ENCODE results near the gene FOXK1. TPM values are rescaled to one million over a fixed set of nuclear protein-coding genes. Genes with fewer than 3 reads are reported as not detected.
A peak's percentile ranks its signal among the peaks of the same experiment; 100 is the strongest.

FOXK1 gene
- total and polyA plus RNA-seq, 12 donors = 4.8 to 63.1 (median 36.1) TPM

DNA sequence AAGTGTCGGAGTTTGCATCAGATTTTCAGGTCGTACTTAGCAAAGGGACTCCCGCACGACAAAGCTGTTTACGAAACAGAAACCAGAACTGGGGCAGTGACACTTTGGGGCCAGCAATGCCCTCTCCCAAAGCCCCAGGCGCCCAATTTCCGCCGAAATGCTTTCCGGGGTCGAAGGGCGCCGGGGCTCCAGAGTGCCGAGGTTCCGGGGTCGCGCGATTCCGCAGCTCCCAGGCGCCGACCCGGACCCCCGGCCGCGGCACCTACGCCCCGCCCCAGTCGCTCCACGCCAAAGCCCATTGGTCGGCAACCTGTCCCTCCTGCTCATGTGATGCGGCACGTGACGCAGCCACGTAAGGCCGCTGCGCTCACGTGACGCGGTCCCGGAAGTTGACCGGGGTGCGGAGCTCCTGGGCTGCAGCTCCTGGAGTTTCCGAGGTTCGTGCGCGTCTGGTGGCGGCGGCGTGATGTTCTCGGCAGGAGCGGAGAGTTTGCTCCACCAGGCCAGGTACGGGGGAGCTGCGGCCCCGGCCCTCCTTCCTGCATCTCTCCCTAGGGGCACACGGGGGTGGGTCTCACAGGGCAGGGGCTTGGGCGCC is 93.3 kb downstream of the FOXK1 start, which contains the start of gene AP5Z1:
TSS of gene AP5Z1 (plus strand) at position 374 of the 598 bp plus-strand sequence. CDS start at position 467, 93 bp downstream.
- peaks cover 24 to 36% of the 10 kb centered on the region in 2 donors for H3K4me1 ChIP-seq (replicated peaks in 1 of 2)

DNA sequence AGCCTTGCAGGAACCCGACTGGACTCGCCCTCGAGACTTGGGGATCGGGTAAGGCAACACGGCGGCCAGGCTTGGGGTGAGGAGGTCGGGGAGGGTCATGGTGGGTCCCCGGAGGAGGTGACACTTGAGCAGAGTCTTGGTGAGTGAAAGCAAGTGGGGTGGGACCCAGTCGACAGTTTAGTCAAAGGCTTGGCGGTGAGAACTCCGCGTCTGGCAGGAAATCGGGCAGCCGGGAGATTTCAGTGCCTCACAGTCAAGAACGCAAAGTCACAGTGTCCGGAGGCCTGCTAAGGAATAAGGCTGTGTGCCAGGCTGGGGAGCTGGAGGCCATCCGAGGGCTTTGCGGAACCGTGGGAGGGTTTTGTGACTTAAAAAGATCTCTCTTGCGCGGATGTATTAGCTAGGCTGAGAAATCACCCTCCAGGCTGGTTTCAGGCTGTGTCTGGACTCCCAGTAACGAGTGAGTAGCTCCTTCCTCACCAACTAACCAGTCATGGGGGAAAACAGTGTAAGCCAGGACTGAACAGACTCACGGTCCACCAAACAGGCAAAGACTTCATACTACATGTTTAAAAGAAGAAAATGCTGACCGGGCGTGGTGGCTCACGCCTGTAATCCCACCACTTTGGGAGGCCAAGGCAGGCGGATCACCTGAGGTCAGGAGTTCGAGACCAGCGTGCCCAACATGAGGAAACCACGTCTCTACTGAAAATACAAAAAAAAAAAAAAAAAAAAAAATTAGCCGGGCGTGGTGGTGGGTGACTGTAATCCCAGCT is 93.9 kb downstream of the FOXK1 start:
- TF ChIP-seq, protein P1, sequence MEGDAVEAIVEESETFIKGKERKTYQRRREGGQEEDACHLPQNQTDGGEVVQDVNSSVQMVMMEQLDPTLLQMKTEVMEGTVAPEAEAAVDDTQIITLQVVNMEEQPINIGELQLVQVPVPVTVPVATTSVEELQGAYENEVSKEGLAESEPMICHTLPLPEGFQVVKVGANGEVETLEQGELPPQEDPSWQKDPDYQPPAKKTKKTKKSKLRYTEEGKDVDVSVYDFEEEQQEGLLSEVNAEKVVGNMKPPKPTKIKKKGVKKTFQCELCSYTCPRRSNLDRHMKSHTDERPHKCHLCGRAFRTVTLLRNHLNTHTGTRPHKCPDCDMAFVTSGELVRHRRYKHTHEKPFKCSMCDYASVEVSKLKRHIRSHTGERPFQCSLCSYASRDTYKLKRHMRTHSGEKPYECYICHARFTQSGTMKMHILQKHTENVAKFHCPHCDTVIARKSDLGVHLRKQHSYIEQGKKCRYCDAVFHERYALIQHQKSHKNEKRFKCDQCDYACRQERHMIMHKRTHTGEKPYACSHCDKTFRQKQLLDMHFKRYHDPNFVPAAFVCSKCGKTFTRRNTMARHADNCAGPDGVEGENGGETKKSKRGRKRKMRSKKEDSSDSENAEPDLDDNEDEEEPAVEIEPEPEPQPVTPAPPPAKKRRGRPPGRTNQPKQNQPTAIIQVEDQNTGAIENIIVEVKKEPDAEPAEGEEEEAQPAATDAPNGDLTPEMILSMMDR (IDR thresholded peaks at IDR 0.05) = no peak
- TF ChIP-seq POLR2A (IDR thresholded peaks at IDR 0.05) = no peak
- H3K36me3 ChIP-seq (replicated peaks in 1 of 2) = peaks cover 0 to 6% of the 10 kb centered on the region in 2 donors
- whole genome bisulfite sequencing, 4 donors = 17 to 24% (median 23%) methylated on average over 25 to 32 of the region's 32 CpGs
- no peaks in the 10 kb centered on the region for H3K27me3 ChIP-seq
- DNase-seq = peak in 6 of 7 donors; percentile 64 to 85 (median 76)
- intact Hi-C loops (cut with DNase I) = no loop called here
- peak overlapping the region; percentile 90 to 97 (median 96) for H3K27ac ChIP-seq
- H3K9me3 ChIP-seq (replicated peaks in 1 of 3) = no peaks in the 10 kb centered on the region
- H3K4me1 ChIP-seq (replicated peaks in 1 of 2) = peaks cover 24 to 36% of the 10 kb centered on the region in 2 donors
- peak overlapping the region; percentile 45 to 81 (median 76) for H3K4me3 ChIP-seq

More for the DNA sequence above, 93.3 kb downstream of the FOXK1 start, which contains the start of gene AP5Z1:
- no peaks in the 10 kb centered on the region for H3K36me3 ChIP-seq (replicated peaks in 1 of 2)
- peak; percentile 94 to 98 (median 97) for DNase-seq
- no peaks in the 10 kb centered on the region for H3K27me3 ChIP-seq
- TF ChIP-seq, protein P1 (IDR thresholded peaks at IDR 0.05) = peak in 1 of 6 experiments; percentile 7
- TF ChIP-seq POLR2A (IDR thresholded peaks at IDR 0.05) = peak; percentile 73 to 96
- WGBS, 4 donors = 0 to 2% (median 1%) methylated on average over 19 to 55 of the region's 55 CpGs
- peak within 1 kb of the TSS; percentile 90 to 97 (median 96) for H3K27ac ChIP-seq
- intact Hi-C loops (cut with DNase I) = no loop called here
- peak within 1 kb of the TSS; percentile 45 to 81 (median 76) for H3K4me3 ChIP-seq
- no peaks in the 10 kb centered on the region for H3K9me3 ChIP-seq (replicated peaks in 1 of 3)

DNA sequence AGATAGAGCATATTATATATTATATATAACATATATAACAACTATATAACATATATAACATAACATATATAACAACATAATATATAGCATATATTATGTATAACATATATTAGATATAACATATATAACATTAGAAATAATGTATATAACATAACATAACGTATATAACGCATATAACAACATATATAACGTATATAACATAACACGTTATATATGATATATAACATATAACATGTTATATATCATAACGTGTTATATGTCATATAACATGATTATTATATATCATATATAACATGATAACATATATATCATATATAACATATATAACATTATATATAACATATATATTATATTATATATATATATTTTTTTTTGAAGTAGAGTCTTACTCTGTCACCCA is 97.0 kb downstream of the FOXK1 start:
- Histone ChIP-seq H3K9me3 (replicated peaks in 1 of 3) (no peaks in the 10 kb centered on the region), H3K27ac (no peak overlapping the region), H3K4me3 (no peak overlapping the region), H3K36me3 (replicated peaks in 1 of 2) (peaks cover 0 to 37% of the 10 kb centered on the region in 2 donors), H3K27me3 (no peaks in the 10 kb centered on the region), H3K4me1 (replicated peaks in 1 of 2) (peaks cover 24 to 32% of the 10 kb centered on the region in 2 donors)
- intact Hi-C loops (cut with DNase I) = no loop called here
- no peak for DNase-seq
- TF ChIP-seq POLR2A (IDR thresholded peaks at IDR 0.05) = no peak
- TF ChIP-seq, protein P1 (IDR thresholded peaks at IDR 0.05) = no peak
- 77 to 87% (median 80%) methylated on average over 4 to 5 of the region's 5 CpGs for whole genome bisulfite sequencing, 4 donors

DNA sequence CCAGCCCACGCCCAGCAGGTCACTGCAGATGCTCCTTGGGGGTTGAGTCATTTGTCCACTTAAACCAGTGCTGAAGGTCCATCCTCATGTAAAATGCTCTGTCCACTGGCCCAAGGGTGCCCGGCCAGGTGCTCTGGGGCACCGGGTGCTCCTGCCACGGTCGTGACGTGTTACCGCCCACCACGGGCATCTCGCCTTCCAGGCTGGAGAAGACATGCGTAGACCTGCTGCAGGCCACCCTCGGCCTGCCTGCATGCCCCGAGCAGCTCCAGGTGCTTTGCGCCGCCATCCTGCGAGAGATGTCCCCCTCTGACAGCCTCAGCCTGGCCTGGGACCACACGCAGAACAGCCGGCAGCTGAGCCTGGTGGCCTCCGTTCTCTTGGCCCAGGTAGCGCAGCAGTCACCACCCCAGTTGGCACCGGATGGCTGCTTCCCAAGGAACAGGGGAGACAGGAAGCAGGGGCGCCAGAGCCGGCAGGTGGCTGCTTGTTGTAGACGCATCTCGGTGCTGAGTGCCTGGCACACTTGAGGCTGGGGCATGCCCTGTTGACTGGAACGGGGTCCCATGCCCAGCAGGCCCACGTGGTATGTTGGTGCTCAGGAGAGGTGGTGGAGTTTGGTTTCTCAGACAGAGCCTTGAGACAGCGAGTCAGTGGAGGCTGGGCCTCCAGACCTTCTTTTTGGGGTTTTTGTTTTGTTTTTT is 99.4 kb downstream of the FOXK1 start:
- H3K4me1 ChIP-seq (replicated peaks in 1 of 2) = peaks cover 14 to 19% of the 10 kb centered on the region in 2 donors
- peaks cover 0 to 61% of the 10 kb centered on the region in 2 donors for H3K36me3 ChIP-seq (replicated peaks in 1 of 2)
- H3K27me3 ChIP-seq = no peaks in the 10 kb centered on the region
- TF ChIP-seq POLR2A (IDR thresholded peaks at IDR 0.05) = no peak
- TF ChIP-seq, protein P1 (IDR thresholded peaks at IDR 0.05) = no peak
- no peak overlapping the region for H3K27ac ChIP-seq
- H3K4me3 ChIP-seq = no peak overlapping the region
- H3K9me3 ChIP-seq (replicated peaks in 1 of 3) = no peaks in the 10 kb centered on the region
- intact Hi-C loops (cut with DNase I) = no loop called here
- 93 to 97% (median 93%) methylated on average over 4 to 27 of the region's 27 CpGs for WGBS, 4 donors
- DNase-seq = no peak

Data from adrenal gland (tissue), 12 donors.